Naive thymus-derived CD8-positive, alpha-beta T cell (primary cell): ENCODE results near the gene WNT7A. TPM values are rescaled to one million over a fixed set of nuclear protein-coding genes. Genes with fewer than 3 reads are reported as not detected.
A peak's percentile ranks its signal among the peaks of the same experiment; 100 is the strongest.

Experiments
- ATAC-seq, 2 donors: fragments of 150-1000 bp; cut with Tn5 transposase in 1 of 2; sonication (Bioruptor Pico), chemical (Tn5 transposase) in 1 of 2; 1 replicate in 1 of 2; 2 replicates in 1 of 2; pipeline ENCODE4 v1.10.0; 2021; ENCODE audit warnings: mild to moderate bottlenecking in 2 of 2, moderate library complexity in 2 of 2
- POLR2A ChIA-PET: fragments of 350-600 bp; sonication (Branson Sonifier 250); formaldehyde crosslinking; loops from one replicate; lab custom pipeline; 2021; ENCODE audit warnings: antibody characterized with exemption; lab: Charles Lee
- DNase-seq, 10 donors: peaks; one replicate each; pipeline versions ENCODE4 v3.0.0 to v3.0.0-alpha.2; 2020 to 2022
- H3K27ac Mint-ChIP-seq, 10 donors: one replicate each; pipeline ENCODE4 v1.8.0; 2020 to 2022; ENCODE audit warnings: mild to moderate bottlenecking in 10 of 10, mixed read lengths in 10 of 10, moderate library complexity in 4 of 10, inconsistent platforms in 1 of 10
- H3K27me3 Mint-ChIP-seq, 5 donors: one replicate each; pipeline ENCODE4 v1.8.0; 2021 to 2022; ENCODE audit warnings: mixed read lengths in 5 of 5
- H3K36me3 Mint-ChIP-seq, 3 donors: one replicate each; pipeline ENCODE4 v1.8.0; 2020 to 2022; ENCODE audit warnings: mixed read lengths in 3 of 3, mild to moderate bottlenecking in 2 of 3, inconsistent platforms in 1 of 3
- H3K4me1 Mint-ChIP-seq, 4 donors: one replicate each; pipeline ENCODE4 v1.8.0; 2021 to 2022; ENCODE audit warnings: mixed read lengths in 4 of 4
- H3K4me3 Mint-ChIP-seq, 10 donors: one replicate each; pipeline ENCODE4 v1.8.0; 2020 to 2022; ENCODE audit warnings: mild to moderate bottlenecking in 10 of 10, mixed read lengths in 10 of 10, moderate library complexity in 6 of 10, inconsistent platforms in 1 of 10
- H3K9me3 Mint-ChIP-seq, 9 donors: one replicate each; pipeline ENCODE4 v1.8.0; 2020 to 2022; ENCODE audit warnings: mixed read lengths in 9 of 9, mild to moderate bottlenecking in 3 of 9, inconsistent platforms in 1 of 9, moderate library complexity in 1 of 9
- polyA plus RNA-seq, 3 donors: library from polyadenylated mRNA; unstranded; fragments of 300-500 nt; fragmentation: Illumina TruSeq; gene quantifications; one replicate each; pipeline ENCODE4 v1.2.3, GENCODE V29; 2021
- total RNA-seq, 8 experiments: library from RNA in 2 of 8; stranded (reverse) in 2 of 8; gene quantifications; one replicate each; pipeline ENCODE4 v1.2.3 and lab custom pipeline; 2021 to 2026

Gene WNT7A
- total and polyA plus RNA-seq, 5 experiments from 2014 or later = 0.17 to 9.6 (median 1.6) TPM

- POLR2A ChIA-PET = interaction anchor here (2.0 to 8.5 kb wide), 2 partner anchors 12 to 229 kb away, joined by 10 to 129 read pairs; no protein-coding TSS in a partner anchor
- Mint-ChIP-seq H3K9me3 (no peaks in the 10 kb centered on the region), H3K4me3 (peak overlapping the region in 1 of 10 donors; percentile 50), H3K4me1 (peaks cover 3 to 20% (median 13%) of the 10 kb centered on the region in 4 donors), H3K27ac (peak overlapping the region in 1 of 10 donors; percentile 46), H3K27me3 (peaks cover 10 to 51% (median 24%) of the 10 kb centered on the region in 5 donors), H3K36me3 (no peaks in the 10 kb centered on the region)
- ATAC-seq = no peak
- no peak for DNase-seq
Observed at GRCh38 chr3:13883681-13884080, 3.8 kb upstream of the WNT7A start.

- Mint-ChIP-seq H3K4me3 (no peak overlapping the region), H3K27me3 (peaks cover 10 to 53% (median 26%) of the 10 kb centered on the region in 5 donors), H3K9me3 (no peaks in the 10 kb centered on the region), H3K4me1 (peaks cover 6 to 28% (median 17%) of the 10 kb centered on the region in 4 donors), H3K36me3 (no peaks in the 10 kb centered on the region), H3K27ac (no peak overlapping the region)
- ATAC-seq (no peak), DNase-seq (no peak)
- POLR2A ChIA-PET = interaction anchor here (1.2 to 8.5 kb wide), 3 partner anchors 8 to 228 kb away, joined by 3 to 129 read pairs (median 47); no protein-coding TSS in a partner anchor
Observed at GRCh38 chr3:13882876-13883275, 3.0 kb upstream of the WNT7A start.

GRCh38 chr3:13881536-13882410 is 1.9 kb upstream of the WNT7A start:
- no peaks in the 10 kb centered on the region for H3K9me3 Mint-ChIP-seq
- H3K4me1 Mint-ChIP-seq = peaks cover 6 to 29% (median 20%) of the 10 kb centered on the region in 4 donors
- DNase-seq (no peak), ATAC-seq (no peak)
- POLR2A ChIA-PET = interaction anchor here (0.6 to 8.5 kb wide), 6 partner anchors 9 to 227 kb away, joined by 3 to 129 read pairs (median 32); no protein-coding TSS in a partner anchor
- H3K27ac Mint-ChIP-seq = peak overlapping the region in 1 of 10 donors; percentile 73
- peaks cover 10 to 62% (median 34%) of the 10 kb centered on the region in 5 donors for H3K27me3 Mint-ChIP-seq
- H3K4me3 Mint-ChIP-seq = peak overlapping the region in 7 of 10 donors; percentile 1 to 67 (median 14)
- H3K36me3 Mint-ChIP-seq = no peaks in the 10 kb centered on the region

GRCh38 chr3:13880811-13881156 is 913 bp upstream of the WNT7A start:
- DNase-seq = no peak
- Mint-ChIP-seq H3K36me3 (no peaks in the 10 kb centered on the region), H3K27me3 (peaks cover 10 to 65% (median 38%) of the 10 kb centered on the region in 5 donors), H3K4me3 (peak overlapping the region in 8 of 10 donors; percentile 24 to 78 (median 64)), H3K4me1 (peaks cover 6 to 28% (median 20%) of the 10 kb centered on the region in 4 donors), H3K27ac (peak overlapping the region in 1 of 10 donors; percentile 27), H3K9me3 (no peaks in the 10 kb centered on the region)
- no peak for ATAC-seq
- POLR2A ChIA-PET = interaction anchor here (0.8 to 8.5 kb wide), 8 partner anchors 9 to 226 kb away, joined by 3 to 129 read pairs (median 12); no protein-coding TSS in a partner anchor

GRCh38 chr3:13879102-13879945 is 547 bp downstream of the WNT7A start:
- DNase-seq = peak in 4 of 10 donors; percentile 38 to 71 (median 51)
- H3K4me3 Mint-ChIP-seq = peak overlapping the region; percentile 72 to 94 (median 84)
- peaks cover 0 to 2% (median 0%) of the 10 kb centered on the region in 3 donors for H3K36me3 Mint-ChIP-seq
- H3K27ac Mint-ChIP-seq = peak overlapping the region in 6 of 10 donors; percentile 51 to 94 (median 69)
- H3K9me3 Mint-ChIP-seq = no peaks in the 10 kb centered on the region
- peaks cover 9 to 59% (median 35%) of the 10 kb centered on the region in 5 donors for H3K27me3 Mint-ChIP-seq
- POLR2A ChIA-PET = interaction anchor here (0.9 to 8.5 kb wide), 6 partner anchors 9 to 225 kb away, joined by 4 to 129 read pairs (median 32); no protein-coding TSS in a partner anchor
- H3K4me1 Mint-ChIP-seq = peaks cover 8 to 20% (median 17%) of the 10 kb centered on the region in 4 donors
- peak; percentile 38 to 52 for ATAC-seq

- peaks cover 0 to 5% (median 0%) of the 10 kb centered on the region in 3 donors for H3K36me3 Mint-ChIP-seq
- ATAC-seq = peak in 1 of 2 donors; percentile 10
- no peaks in the 10 kb centered on the region for H3K9me3 Mint-ChIP-seq
- peak in 4 of 10 donors; percentile 20 to 40 (median 24) for DNase-seq
- H3K27me3 Mint-ChIP-seq = peaks cover 7 to 51% (median 27%) of the 10 kb centered on the region in 5 donors
- H3K27ac Mint-ChIP-seq = peak overlapping the region in 8 of 10 donors; percentile 43 to 94 (median 72)
- POLR2A ChIA-PET = interaction anchor here (0.9 to 8.5 kb wide), 6 partner anchors 8 to 224 kb away, joined by 4 to 129 read pairs (median 32); no protein-coding TSS in a partner anchor
- peaks cover 10 to 20% (median 17%) of the 10 kb centered on the region in 4 donors for H3K4me1 Mint-ChIP-seq
- H3K4me3 Mint-ChIP-seq = peak overlapping the region; percentile 72 to 94 (median 84)
Observed at GRCh38 chr3:13878281-13879101, 1.4 kb downstream of the WNT7A start.

- DNase-seq (no peak), ATAC-seq (no peak)
- Mint-ChIP-seq H3K27ac (peak overlapping the region in 6 of 10 donors; percentile 63 to 94 (median 76)), H3K9me3 (no peaks in the 10 kb centered on the region), H3K36me3 (peaks cover 0 to 5% (median 0%) of the 10 kb centered on the region in 3 donors), H3K4me1 (peaks cover 12 to 20% (median 17%) of the 10 kb centered on the region in 4 donors), H3K27me3 (peaks cover 5 to 45% (median 21%) of the 10 kb centered on the region in 5 donors), H3K4me3 (peak overlapping the region; percentile 72 to 94 (median 84))
- POLR2A ChIA-PET = interaction anchor here (5.3 kb wide), 1 partner anchor 12 kb away, joined by 69 read pairs; no protein-coding TSS in a partner anchor
Observed at GRCh38 chr3:13877911-13878280, 2.0 kb downstream of the WNT7A start.

GRCh38 chr3:13876451-13877100 is 3.3 kb downstream of the WNT7A start:
- POLR2A ChIA-PET = interaction anchor here (0.9 to 5.3 kb wide), 2 partner anchors 11 to 14 kb away, joined by 3 to 69 read pairs; no protein-coding TSS in a partner anchor
- Mint-ChIP-seq H3K27ac (peak overlapping the region in 1 of 10 donors; percentile 32), H3K4me3 (peak overlapping the region in 1 of 10 donors; percentile 36), H3K27me3 (peaks cover under 1 to 34% (median 7%) of the 10 kb centered on the region in 5 donors), H3K36me3 (peaks cover 0 to 7% (median 0%) of the 10 kb centered on the region in 3 donors), H3K9me3 (peaks cover 0 to 6% (median 0%) of the 10 kb centered on the region in 9 donors), H3K4me1 (peaks cover 14 to 20% (median 17%) of the 10 kb centered on the region in 4 donors)
- no peak for DNase-seq
- no peak for ATAC-seq

- POLR2A ChIA-PET = interaction anchor here (0.6 kb wide), 1 partner anchor 13 kb away, joined by 4 read pairs; no protein-coding TSS in a partner anchor
- peaks cover 0 to 10% (median 0%) of the 10 kb centered on the region in 3 donors for H3K36me3 Mint-ChIP-seq
- no peak for DNase-seq
- H3K27me3 Mint-ChIP-seq = peaks cover 0 to 25% (median 0%) of the 10 kb centered on the region in 5 donors
- H3K27ac Mint-ChIP-seq = peak overlapping the region in 1 of 10 donors; percentile 29
- no peak for ATAC-seq
- H3K4me3 Mint-ChIP-seq = no peak overlapping the region
- H3K4me1 Mint-ChIP-seq = peaks cover 12 to 17% (median 16%) of the 10 kb centered on the region in 4 donors
- peaks cover 0 to 7% (median 0%) of the 10 kb centered on the region in 9 donors for H3K9me3 Mint-ChIP-seq
Observed at GRCh38 chr3:13874891-13875290, 5.0 kb downstream of the WNT7A start.

GRCh38 chr3:13873818-13874217 is 6.1 kb downstream of the WNT7A start:
- H3K9me3 Mint-ChIP-seq = peaks cover 0 to 7% (median 0%) of the 10 kb centered on the region in 9 donors

More at GRCh38 chr3:13873818-13874217, 6.1 kb downstream of the WNT7A start:
- H3K4me1 Mint-ChIP-seq = peaks cover 13 to 23% (median 19%) of the 10 kb centered on the region in 4 donors
- no peak for DNase-seq
- no peak overlapping the region for H3K4me3 Mint-ChIP-seq
- H3K27ac Mint-ChIP-seq = peak overlapping the region in 6 of 10 donors; percentile 1 to 27 (median 9)
- peaks cover 0 to 10% (median 0%) of the 10 kb centered on the region in 3 donors for H3K36me3 Mint-ChIP-seq
- peaks cover 0 to 17% (median 0%) of the 10 kb centered on the region in 5 donors for H3K27me3 Mint-ChIP-seq
- ATAC-seq = no peak
- POLR2A ChIA-PET = no interaction called here
